Measurements from ENCODE around the gene NXPE4.

NXPE4 gene

DNA sequence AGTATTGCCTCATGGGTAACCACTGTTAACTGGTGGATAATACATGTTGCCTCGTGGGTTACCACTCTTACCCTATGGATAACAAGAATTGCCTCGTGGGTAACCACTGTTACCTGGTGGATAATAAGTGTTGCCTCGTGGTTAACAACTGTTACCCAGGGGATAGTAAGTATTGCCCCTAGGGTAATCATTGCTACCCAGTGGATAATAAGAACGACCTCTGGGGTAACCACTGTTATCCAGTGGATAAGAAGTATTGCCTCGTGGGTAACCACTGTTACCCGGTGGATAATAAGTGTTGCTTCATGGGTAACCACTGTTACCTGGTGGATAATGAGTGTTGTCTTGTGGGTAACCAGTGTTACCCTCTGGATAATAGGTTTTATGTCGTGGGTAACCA, 28.1 kb upstream of the NXPE4 start:
- Histone ChIP-seq H3K27ac (replicated peaks) (no peak overlapping the region), H3K4me3 (replicated peaks; ENCODE audit: insufficient read depth, low read length) (no peak overlapping the region), H3K27me3 (ENCODE audit: insufficient read depth, poor library complexity, severe bottlenecking) (no peaks in the 10 kb centered on the region)
- TF ChIP-seq, protein P1, sequence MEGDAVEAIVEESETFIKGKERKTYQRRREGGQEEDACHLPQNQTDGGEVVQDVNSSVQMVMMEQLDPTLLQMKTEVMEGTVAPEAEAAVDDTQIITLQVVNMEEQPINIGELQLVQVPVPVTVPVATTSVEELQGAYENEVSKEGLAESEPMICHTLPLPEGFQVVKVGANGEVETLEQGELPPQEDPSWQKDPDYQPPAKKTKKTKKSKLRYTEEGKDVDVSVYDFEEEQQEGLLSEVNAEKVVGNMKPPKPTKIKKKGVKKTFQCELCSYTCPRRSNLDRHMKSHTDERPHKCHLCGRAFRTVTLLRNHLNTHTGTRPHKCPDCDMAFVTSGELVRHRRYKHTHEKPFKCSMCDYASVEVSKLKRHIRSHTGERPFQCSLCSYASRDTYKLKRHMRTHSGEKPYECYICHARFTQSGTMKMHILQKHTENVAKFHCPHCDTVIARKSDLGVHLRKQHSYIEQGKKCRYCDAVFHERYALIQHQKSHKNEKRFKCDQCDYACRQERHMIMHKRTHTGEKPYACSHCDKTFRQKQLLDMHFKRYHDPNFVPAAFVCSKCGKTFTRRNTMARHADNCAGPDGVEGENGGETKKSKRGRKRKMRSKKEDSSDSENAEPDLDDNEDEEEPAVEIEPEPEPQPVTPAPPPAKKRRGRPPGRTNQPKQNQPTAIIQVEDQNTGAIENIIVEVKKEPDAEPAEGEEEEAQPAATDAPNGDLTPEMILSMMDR (IDR thresholded peaks at IDR 0.05; ENCODE audit: insufficient read depth, low read length), result no peak
- TF ChIP-seq SPI1 (IDR thresholded peaks at IDR 0.05; ENCODE audit: borderline replicate concordance, low read depth) (no peak), GABPA (IDR thresholded peaks at IDR 0.05; ENCODE audit: low read depth) (no peak), POLR2AphosphoS5 (IDR thresholded peaks at IDR 0.05; ENCODE audit: low read depth) (no peak)
- TF ChIP-seq, protein P2, sequence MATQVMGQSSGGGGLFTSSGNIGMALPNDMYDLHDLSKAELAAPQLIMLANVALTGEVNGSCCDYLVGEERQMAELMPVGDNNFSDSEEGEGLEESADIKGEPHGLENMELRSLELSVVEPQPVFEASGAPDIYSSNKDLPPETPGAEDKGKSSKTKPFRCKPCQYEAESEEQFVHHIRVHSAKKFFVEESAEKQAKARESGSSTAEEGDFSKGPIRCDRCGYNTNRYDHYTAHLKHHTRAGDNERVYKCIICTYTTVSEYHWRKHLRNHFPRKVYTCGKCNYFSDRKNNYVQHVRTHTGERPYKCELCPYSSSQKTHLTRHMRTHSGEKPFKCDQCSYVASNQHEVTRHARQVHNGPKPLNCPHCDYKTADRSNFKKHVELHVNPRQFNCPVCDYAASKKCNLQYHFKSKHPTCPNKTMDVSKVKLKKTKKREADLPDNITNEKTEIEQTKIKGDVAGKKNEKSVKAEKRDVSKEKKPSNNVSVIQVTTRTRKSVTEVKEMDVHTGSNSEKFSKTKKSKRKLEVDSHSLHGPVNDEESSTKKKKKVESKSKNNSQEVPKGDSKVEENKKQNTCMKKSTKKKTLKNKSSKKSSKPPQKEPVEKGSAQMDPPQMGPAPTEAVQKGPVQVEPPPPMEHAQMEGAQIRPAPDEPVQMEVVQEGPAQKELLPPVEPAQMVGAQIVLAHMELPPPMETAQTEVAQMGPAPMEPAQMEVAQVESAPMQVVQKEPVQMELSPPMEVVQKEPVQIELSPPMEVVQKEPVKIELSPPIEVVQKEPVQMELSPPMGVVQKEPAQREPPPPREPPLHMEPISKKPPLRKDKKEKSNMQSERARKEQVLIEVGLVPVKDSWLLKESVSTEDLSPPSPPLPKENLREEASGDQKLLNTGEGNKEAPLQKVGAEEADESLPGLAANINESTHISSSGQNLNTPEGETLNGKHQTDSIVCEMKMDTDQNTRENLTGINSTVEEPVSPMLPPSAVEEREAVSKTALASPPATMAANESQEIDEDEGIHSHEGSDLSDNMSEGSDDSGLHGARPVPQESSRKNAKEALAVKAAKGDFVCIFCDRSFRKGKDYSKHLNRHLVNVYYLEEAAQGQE (IDR thresholded peaks at IDR 0.05; ENCODE audit: insufficient replicate concordance, low read depth), result no peak
- DNase-seq (ENCODE audit: low read depth in 1 of 2, low spot score in 1 of 2), result no peak

DNA sequence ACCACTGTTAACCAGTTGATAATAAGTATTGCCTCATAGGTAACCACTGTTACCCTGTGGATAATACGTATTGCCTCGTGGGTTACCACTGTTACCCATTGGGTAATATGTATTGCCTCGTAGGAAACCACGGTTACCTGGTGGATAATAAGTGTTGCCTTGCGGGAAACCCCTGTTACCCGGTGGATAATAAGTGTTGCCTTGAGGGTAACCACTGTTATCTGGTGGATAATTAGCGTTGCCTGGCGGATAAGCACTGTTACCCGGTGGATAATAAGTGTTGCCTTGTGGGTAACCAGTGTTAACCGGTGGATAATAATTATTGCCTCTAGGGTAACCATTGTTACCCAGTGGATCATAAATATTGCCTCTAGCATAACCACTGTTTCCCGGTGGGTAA, 27.3 kb upstream of the NXPE4 start:
- no peaks in the 10 kb centered on the region for H3K27me3 ChIP-seq (ENCODE audit: insufficient read depth, poor library complexity, severe bottlenecking)
- H3K4me3 ChIP-seq (replicated peaks; ENCODE audit: insufficient read depth, low read length), result no peak overlapping the region
- no peak overlapping the region for H3K27ac ChIP-seq (replicated peaks)
- TF ChIP-seq SPI1 (IDR thresholded peaks at IDR 0.05; ENCODE audit: borderline replicate concordance, low read depth) (no peak), GABPA (IDR thresholded peaks at IDR 0.05; ENCODE audit: low read depth) (no peak), POLR2AphosphoS5 (IDR thresholded peaks at IDR 0.05; ENCODE audit: low read depth) (no peak)
- TF ChIP-seq, protein P2 (IDR thresholded peaks at IDR 0.05; ENCODE audit: insufficient replicate concordance, low read depth), result no peak
- TF ChIP-seq, protein P1 (IDR thresholded peaks at IDR 0.05; ENCODE audit: insufficient read depth, low read length), result no peak
- no peak for DNase-seq (ENCODE audit: low read depth in 1 of 2, low spot score in 1 of 2)

DNA sequence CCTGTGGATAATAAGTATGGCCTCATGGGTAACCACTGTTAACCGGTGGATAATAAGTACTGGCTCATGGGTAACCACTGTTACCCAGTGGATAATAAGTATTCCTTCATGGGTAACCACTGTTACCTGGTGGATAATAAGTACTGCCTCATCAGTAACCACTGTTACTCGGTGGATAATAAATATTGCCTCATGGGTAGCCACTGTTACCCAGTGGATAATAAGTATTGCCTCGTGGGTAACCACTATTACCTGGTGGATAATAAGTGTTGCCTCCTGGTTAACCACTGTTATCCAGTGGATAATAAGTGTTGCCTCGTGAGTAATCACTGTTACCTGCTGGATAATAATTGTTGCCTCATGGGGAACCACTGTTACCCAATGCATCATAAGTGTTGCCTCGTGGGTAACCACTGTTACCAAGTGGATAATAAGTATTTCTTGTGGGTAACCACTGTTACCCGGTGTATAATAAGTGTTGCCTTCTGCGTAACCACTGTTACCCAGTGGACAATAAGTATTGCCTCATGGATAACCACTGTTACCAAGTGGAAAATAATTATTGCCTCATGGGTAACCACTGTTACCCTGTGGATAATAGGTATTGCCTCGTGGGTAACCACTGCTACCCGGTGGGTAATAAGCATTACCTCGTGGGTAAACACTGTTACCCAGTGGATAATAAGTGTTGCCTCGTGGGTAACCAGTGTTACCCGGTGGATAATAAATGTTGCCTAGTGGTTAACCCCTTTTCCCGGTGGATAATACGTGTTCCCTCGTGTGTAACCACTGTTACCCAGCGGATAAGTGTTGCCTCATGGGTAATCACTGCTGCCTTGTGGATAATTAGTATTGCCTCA, 26.6 kb upstream of the NXPE4 start:
- TF ChIP-seq POLR2AphosphoS5 (IDR thresholded peaks at IDR 0.05; ENCODE audit: low read depth), result no peak
- TF ChIP-seq, protein P2 (IDR thresholded peaks at IDR 0.05; ENCODE audit: insufficient replicate concordance, low read depth), result no peak
- TF ChIP-seq SPI1 (IDR thresholded peaks at IDR 0.05; ENCODE audit: borderline replicate concordance, low read depth), result no peak
- TF ChIP-seq, protein P1 (IDR thresholded peaks at IDR 0.05; ENCODE audit: insufficient read depth, low read length), result no peak
- no peak for TF ChIP-seq GABPA (IDR thresholded peaks at IDR 0.05; ENCODE audit: low read depth)
- DNase-seq (ENCODE audit: low read depth in 1 of 2, low spot score in 1 of 2), result no peak
- Histone ChIP-seq H3K27me3 (ENCODE audit: insufficient read depth, poor library complexity, severe bottlenecking) (no peaks in the 10 kb centered on the region), H3K27ac (replicated peaks) (no peak overlapping the region), H3K4me3 (replicated peaks; ENCODE audit: insufficient read depth, low read length) (no peak overlapping the region)

Data from HL-60 (cell line).